Measurements from ENCODE around the gene RND2.
"Not testable (repeated sequence)": the region's sequence is repeated elsewhere in the genome, so short reads cannot be mapped to it uniquely, and the experiment has no call there.

The RND2 gene

DNA sequence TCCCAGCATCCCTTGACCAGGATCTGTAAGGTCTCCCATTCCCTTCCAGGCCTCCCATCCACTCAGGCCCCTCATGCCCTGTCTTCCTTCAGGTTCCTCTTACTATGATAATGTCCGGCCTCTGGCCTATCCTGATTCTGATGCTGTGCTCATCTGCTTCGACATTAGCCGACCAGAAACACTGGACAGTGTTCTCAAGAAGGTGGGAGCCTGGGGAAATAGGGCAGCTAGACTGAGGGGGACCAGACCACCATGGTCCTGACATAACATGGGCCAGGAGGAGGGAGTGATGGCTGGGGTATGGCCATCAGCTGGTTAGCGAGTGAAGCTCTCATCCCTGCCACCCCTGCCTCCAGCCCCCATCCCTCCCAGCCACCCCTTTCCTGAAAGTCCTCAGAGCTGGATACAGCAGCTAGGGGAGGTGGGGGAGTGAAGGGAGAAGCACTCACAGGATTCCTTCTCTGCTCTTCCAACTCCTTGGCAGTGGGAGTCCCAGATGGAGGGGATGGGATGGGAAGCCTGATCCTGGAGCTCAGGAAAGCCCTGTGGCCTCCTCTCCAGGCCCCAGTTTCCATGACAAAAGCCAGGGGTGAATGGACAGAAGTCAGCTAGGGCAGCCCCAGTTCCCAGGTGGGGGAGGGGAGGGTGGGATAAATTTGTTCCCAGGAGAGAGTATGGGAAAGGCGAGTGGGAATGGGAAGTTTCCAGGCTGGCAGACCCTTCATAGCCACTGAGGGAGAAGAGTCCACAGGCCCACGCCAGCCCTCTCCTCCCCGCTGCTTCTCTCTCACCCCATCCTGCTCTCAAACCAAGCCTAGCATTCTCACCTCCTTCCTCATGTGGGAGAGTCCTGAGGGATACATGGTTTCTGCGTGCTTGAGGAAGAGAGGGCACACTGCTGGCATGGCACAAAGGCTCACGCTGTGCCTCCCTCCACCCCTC, 2.3 kb downstream of the RND2 start:
- DNase-seq: no peak

DNA sequence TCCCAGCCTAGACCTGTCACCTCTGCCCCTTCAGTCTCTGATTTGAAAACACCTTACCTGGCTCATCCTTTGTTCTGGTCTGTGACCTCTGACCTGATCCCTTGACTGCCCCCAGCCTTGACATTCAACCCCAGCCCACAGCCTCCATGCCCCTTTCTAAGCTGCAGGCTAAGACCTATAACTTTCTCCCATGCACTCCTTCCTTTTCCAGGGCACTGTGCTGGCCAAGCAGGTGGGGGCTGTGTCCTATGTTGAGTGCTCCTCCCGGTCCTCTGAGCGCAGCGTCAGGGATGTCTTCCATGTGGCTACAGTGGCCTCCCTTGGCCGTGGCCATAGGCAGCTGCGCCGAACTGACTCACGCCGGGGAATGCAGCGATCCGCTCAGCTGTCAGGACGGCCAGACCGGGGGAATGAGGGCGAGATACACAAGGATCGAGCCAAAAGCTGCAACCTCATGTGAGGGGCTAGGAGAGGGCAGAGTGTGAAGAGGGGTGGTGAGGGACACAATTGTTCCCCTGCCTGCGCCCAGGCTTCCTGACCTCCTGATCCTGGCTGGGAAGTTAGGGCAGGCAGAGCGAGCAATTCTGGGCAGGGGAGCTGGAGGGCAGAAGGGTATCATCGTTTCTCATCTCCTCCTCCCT, 3.3 kb downstream of the RND2 start:
- DNase-seq: no peak

DNA sequence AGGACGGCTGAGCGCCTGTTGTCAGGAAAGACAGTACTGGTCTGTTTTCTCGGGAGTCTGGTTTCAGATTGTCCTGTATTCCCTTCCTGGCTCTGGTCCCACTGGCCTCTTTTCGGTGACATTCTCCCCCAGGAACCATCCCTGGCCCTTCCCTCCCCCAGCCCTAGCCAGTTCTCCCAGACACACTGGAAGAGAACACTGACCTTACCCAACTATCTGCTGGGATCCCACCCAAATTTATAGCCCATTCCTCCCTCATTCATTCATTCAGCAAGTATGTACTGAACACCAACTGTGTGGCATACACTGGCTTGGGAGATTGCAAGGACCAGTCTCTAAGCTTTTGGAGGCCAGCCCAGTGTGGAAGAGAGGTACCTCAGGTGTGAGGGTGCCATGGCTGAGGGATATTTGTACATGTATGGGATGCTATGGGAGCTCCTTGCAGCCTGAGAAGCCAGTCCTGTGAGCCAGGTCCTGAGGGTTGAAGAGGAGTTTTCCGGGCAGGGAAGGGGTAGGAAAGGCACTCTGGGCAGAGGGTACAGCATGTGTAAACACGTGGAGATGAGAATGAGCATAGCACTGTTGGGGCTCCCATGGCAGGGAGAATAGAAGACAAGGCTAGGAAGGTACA, 5.2 kb downstream of the RND2 start:
- DNase-seq: no peak

DNA sequence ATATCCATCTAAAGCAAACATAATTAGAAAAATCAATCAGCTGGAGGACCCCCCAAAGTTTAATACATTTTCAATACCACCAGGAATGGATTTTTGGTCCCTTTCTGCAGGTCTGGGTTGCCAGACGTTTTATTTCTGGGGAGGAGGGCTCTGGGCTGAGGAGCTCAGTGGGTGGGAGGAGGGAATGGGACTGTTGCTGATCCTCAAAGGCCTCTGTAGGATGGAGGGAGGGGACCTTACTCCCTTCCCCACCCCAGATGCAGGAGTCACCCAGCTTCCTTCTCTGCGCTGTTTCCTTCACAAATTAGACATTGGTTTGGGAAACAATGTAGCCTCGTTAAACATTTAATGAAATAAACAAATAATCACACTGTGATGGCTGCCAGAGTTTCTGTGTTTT, 6.6 kb downstream of the RND2 start:
- no peak for DNase-seq

DNA sequence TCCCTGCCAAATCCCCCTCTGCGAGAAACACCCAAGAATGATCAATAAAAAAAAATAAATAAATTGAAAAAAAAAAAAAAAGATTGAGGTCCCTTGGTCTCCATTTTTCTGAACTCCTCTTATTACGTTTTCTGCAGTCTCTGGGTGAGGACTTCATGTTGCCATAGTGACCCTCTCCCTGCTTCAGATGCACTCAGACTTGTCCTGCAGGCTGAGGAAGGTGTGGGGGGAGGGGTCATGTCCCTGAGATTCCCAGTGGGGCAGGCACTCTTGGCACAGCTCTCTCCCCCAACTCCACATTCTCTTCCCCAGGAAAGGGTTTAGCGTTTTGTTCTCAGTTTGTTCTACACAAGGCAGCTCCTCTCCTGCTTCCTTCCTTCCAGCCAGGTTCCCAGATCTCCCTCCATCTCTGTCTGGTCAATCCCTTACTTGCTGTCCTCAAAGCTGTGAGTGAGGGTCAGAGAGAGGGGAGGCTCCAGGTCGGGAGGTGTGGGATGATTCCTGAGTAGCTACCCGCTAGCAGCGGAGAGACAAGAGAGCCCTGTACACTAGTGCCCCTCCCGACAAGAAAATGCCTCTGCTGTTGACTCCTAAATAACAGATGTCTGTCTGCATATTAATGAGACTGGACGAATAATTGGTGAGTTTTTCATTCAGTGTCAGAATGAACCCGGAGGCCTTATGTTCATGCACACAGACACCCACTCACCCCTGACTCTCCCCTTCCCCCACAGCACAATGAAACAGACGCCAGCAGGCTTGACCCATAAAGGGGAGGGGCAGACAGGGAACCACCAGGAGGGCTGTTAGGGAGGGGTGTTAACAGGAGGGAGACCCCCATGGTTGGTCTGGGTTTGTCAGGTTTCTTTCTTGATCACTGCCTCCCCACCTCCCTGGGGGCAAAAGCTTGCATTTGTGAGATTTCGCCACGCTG, 9.2 kb downstream of the RND2 start:
- DNase-seq: no peak

DNA sequence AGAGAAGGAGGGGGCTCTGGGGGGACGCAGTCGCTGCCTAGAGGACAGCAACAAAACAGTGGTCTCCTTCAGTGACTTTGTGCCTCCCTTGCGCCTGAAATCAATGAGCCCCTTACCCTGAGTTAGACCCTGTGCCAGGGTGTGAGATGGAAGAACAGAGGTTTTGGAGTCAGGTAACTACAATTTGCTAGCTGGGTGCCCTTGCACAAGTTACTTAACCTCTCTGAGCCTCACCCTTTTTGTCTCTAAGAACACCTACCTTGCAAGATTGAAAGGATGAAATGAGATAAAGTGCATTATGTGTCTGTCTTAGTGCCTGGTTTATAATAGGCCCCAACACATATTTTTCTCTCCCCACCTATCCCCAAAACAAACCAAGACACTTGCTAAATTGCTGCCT, 9.9 kb downstream of the RND2 start:
- no peak for DNase-seq

DNA sequence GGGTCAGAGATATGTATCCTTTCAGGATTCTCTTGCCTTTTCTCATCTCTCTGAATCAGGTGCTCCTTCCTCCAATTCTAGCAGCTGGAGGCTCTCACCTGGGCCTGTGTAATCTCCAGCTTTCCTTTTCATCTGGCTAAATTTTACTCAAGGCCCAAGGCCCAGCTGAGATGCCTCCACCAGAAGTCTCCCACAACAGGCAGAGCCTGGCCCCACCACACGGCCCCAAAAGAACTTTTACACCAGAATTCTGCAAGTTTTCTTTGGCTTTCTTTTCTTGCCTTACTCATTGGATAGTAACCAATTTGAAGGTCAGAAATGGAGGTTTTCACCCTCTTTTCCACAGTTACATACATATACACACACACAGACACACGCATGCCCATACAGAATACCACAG, 14.6 kb downstream of the RND2 start:
- no peak for DNase-seq

DNA sequence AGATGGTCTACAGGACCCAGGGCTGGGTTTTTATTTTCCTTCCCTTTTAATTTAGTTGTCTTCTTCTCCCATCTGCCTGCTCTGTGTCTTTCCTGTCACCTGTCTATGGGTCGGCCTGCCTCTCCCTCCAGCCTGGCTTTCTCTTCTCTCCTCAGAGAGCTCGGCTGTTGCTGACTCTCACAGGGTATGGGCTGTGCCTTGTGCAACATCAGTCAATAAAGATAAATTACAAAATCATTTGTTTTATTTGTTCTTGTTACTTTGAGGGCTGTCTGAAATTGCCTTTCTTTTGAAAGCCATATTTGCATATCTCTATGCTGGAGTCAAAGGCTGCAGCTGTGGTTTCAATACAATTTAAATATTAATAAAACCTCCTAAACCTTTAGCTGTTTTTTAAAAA, 15.6 kb downstream of the RND2 start:
- no peak for DNase-seq

DNA sequence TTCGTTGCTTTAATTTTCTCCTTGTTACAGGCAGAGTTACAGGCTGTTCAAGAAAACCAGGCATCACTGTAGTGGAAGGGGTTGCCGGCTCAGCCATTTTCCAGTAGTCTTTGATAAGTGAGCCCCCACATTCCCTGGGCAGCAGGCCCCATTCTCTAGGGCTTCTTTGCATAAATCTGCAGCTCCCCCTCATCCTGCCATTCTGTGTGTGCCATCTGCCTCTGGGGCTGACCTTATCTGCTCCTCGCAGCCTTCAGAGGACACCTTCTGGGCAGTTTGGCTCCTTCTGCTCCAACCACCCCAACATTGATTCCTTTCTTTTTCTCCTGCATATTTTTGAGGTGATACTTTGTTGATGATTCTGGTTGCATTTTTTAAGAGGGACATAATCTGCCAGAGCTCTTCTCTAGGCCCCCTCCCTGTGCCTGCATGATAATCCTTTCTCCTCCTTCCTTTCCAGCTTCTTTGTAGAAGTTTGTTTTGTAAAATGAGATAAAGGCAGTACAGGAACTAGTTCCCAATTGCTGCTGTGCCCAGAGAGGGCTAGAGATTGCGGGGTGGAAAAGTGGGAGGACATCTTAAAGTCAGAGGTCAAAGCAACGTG, 17.1 kb downstream of the RND2 start:
- DNase-seq: no peak

DNA sequence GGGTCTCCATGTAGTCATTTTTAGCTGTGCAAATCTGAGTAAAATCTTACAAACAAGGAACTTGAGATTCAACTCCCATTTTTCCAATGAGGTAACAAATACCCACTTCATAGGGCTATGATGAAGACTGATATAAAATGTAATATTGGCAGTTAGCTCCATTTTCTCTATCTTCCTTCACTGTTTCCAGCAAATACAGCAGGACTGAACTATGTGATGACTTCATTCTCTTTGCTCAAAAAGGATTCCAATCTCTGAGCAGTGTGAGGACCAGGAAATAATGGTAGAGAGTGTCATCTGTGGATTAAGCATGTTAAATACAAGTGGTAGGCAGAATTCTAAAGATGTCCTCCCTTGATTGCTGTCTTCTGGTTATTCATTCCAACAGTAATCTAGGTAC, 18.3 kb downstream of the RND2 start:
- no peak for DNase-seq

DNA sequence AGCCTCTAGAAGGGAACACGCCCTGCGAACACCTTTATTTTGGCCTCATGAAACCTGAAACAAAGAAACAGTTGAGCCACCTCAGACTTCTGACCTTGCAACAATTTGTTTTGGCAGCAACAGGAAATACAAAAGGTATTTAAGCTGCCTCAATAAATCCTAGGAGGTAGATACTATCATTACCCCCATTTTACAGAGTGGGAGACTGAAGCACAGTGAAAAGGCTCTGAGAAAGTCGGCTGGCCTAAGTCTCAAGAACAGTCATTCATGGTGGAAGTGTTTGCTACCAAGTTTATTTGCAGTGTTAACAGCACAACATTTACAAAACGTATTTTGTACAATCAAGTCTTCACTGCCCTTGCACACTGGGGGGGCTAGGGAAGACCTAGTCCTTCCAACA, 19.0 kb downstream of the RND2 start:
- DNase-seq: no peak

DNA sequence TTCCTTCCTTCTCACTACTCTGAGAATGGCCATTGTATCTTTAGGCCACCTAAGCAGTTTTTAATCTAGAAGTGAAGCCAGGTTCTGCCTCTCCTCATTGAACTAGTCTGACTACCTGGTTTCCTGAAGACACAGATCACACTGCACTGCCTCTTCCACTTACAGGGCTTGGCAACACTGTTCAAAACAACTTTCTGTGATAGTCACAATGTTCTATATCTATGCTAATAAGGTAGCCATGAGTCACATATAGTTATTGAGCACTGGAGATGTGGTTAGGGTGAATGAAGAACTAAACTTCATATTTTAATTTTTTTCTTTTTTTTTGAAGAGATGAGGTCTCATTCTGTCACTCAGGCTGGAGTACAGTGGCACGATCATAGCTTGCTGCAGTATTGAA, 26.9 kb downstream of the RND2 start:
- DNase-seq: no peak

DNA sequence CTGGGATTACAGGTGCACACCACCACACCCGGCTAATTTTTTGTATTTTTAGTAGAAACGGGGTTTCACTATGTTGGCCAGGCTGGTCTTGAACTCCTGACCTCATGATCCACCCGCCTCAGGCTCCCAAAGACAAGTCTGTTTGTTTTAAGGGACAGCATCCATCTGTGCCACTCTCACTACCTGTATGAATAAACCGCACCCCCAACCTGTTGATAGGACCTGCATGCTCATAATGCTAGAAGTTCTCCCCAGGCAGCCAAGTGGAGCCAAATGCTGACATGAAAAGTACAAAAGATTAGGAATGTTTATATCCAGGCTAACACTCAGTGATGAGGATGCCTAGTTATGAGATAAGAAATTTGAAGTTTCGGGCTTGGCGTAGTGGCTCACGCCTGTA, 28.0 kb downstream of the RND2 start:
- DNase-seq: not testable (repeated sequence)

DNA sequence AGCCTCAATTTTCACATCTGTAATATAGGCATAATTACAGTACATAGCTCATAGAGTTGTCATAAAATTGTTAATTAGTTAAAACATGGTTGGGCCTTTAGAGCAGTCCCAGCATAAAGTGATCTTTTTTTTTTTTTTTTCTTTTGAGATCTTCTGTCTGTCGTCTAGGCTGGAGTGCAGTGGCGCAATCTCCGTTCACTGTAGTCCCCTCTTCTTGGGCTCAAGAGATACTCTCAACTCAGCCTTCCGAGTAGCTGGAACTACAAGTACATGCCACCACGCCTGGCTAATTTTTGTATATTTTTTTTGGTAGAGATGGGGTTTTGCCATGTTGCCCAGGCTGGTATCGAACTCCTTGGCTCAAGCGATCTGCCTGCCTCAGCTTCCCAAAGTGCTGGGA, 31.0 kb downstream of the RND2 start:
- no peak for DNase-seq

DNA sequence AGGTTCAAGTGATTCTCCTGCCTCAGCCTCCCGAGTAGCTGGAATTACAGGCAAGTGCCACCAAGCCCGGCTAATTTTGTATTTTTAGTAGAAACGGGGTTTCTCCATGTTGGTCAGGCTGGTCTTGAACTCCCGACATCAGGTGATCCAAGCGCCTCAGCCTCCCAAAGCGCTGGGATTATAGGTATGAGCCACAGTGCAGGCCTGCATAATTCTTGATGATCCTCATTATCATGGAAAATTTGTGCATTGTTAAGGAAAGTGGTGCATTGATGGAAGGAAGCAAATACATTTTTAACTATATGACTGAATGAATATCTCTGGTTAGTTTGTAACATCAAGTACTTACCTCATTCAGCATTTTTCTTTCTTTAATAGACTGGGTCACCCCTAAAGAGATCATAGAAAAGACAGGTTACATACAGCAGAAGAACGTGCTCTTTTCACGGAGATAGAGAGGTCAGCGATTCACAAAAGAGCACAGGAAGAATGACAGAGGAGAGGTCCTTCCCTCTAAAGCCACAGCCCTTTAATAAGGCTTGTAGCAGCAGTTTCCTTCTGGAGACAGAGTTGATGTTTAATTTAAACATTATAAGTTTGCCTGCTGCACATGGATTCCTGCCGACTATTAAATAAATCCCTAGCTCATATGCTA, 38.1 kb downstream of the RND2 start:
- no peak for DNase-seq

DNA sequence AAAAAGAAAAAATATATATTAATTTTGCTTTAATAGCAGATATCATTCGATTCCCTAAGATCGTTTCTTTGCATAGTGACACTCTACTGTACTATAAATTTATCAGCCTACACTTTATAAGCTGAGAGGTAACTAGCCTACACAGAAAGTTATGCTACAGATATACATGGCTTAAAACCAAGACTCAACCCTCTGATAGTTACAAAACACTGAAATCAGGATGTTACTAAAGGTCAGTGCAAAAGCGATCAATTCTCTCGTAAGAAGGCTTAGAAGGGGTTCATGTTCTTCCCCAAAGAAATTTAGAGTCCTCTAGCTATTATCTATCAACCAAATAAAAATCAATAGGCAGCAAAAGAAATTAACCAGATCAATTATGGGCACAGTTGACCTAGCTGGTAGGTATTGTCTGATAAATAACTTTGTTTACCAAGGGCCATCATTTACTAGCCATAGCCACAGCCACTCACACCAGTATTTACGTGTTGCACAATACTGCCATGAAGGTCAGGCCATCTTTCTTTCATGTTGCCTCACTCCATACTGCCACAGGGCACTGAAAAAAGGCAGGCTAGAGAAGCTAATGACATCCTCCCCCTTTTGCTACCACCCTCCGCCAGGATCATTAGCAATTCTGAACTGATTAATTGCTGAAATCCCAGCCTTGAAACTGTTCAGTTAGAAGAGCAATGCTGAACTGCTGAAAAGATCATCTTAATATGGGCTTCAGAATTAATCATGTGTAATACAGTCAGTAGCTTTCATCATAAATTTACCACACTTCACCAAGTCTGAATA, 43.7 kb downstream of the RND2 start:
- DNase-seq: no peak

DNA sequence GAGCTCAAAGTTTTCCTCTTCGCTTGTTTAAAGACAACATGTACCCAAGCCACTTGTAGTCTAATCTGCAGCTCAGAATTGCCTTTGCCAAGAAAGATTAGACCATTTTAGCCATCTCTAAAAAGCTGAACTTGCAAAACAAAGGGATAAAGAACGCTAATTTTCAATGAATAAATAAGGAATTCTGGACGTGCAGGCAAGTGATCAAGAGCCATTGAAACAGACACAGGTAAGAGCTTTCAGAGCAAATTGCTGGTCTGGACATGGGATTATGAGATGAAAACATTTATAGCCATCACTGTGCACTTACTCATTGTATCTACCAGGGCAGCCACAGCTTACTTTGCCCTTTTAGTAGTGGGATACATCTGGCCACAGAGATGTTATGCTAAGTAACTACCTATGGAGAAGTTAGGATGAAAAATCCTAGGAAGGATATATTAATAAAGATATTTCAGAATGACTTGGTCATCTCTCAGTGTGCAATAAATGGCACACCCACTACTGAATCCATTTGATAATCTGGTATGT, 44.4 kb downstream of the RND2 start:
- no peak for DNase-seq

DNA sequence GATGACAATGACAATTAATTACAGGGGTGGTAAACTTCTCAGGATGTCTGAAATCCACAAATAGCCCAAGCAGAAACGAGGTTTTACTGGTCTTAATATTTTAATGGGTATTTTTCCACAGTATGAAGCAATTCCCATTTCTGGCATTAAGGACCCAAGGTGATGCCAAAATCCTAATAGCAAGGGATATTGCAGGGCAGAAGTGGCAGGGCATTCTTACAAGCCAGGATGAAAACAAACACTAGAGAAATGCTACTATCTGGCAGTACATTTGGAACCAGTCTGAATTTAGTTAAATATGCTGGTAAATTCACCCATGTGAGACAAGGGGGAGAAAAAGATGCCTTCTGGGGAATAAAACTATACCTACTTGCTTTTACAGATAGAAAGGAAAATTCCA, 45.2 kb downstream of the RND2 start:
- no peak for DNase-seq

DNA sequence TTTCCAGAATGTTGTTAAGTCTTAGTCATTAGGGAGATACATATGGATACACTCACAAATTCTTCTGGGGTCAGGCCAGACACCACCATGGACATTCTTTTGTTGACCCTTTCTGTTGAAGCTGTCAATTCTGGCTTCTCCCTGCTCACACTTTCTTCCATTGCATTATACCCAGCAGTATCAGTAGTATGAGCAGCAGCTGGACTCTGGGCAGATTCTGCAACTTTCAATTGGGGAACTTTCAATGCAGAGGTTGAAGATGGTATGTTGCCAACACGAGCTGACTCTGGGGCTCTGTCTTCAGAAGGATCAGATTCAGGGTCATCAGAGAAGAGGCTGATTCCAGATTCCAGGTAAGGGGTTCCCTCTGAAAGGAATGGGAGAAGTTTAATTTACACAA, 45.8 kb downstream of the RND2 start:
- no peak for DNase-seq

DNA sequence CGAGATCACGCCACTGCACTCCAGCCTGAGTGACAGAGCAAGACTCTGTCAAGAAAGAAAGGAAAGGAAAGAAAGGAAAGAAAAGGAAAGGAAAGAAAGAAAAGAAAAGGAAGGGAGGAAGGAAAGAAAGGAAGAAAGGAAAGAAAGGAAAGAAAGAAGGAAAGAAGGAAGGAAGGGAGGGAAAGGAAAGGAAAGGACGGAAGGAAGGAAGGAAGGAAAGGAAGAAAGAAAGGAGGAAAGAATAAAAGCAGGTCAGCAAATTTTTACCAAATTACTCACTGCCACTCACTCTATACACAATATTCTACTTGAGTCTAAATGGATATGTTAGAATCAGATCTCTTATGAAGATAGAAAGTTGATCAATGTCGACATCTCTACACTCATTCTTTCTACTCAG, 49.8 kb downstream of the RND2 start:
- DNase-seq: no peak

Data from NCI-H446 (cell line).